H1 (cell line): ENCODE measurements around the gene LPAR2. TPM values are rescaled to one million over a fixed set of nuclear protein-coding genes. Genes with fewer than 3 reads are reported as not detected.

Experiments used
- CTCF ChIA-PET: fragments of 300-600 bp; sonication (Branson Sonifier 250); formaldehyde crosslinking; loops from one replicate; lab custom pipeline; 2021; ENCODE audit not compliant: partially characterized antibody; lab: Charles Lee
- POLR2A ChIA-PET: fragments of 300-600 bp; sonication (Branson Sonifier 250); formaldehyde crosslinking; loops from one replicate; lab custom pipeline; 2021; ENCODE audit warnings: inconsistent platforms; ENCODE audit not compliant: partially characterized antibody; lab: Charles Lee
- DNase-seq, 2 experiments: peaks; one replicate each; pipeline versions ENCODE4 v3.0.0 to v3.0.0-alpha.2; 2010 to 2022; ENCODE audit warnings: low spot score in 2 of 2, low read depth in 1 of 2, mixed read lengths in 1 of 2
- FAIRE-seq: peaks from 2 replicates; lab custom pipeline; 2011; peaks lifted over from hg19 to GRCh38; lab: Jason Lieb, UNC
- H2AFZ ChIP-seq: 2 replicates; pipeline ENCODE4 v1.8.1; 2012; ENCODE audit warnings: low read length, inconsistent platforms
- H2AK5ac ChIP-seq: 2 replicates; pipeline ENCODE4 v1.6.1; 2013; ENCODE audit warnings: low read depth, low read length
- H2BK120ac ChIP-seq: replicated peaks from 2 replicates; pipeline ENCODE3; 2013; ENCODE audit warnings: low read depth, low read length, inconsistent platforms
- H2BK12ac ChIP-seq: 2 replicates; pipeline ENCODE4 v1.6.1; 2013; ENCODE audit warnings: low read depth, low read length
- H2BK15ac ChIP-seq: 2 replicates; pipeline ENCODE4 v1.6.1; 2013; ENCODE audit warnings: low read length
- H2BK20ac ChIP-seq: 2 replicates; pipeline ENCODE4 v1.6.1; 2013; ENCODE audit warnings: low read length
- H2BK5ac ChIP-seq: 2 replicates; pipeline ENCODE4 v1.6.1; 2013; ENCODE audit warnings: low read depth, low read length
- H3K14ac ChIP-seq: 2 replicates; pipeline ENCODE4 v1.6.1; 2013; ENCODE audit warnings: inconsistent platforms; ENCODE audit not compliant: insufficient read length
- H3K18ac ChIP-seq: 2 replicates; pipeline ENCODE4 v1.6.1; 2013; ENCODE audit warnings: low read length; ENCODE audit errors: extremely low read depth
- H3K23ac ChIP-seq: 2 replicates; pipeline ENCODE4 v1.6.1; 2013; ENCODE audit warnings: inconsistent platforms; ENCODE audit not compliant: insufficient read length
- H3K23me2 ChIP-seq: 2 replicates; pipeline ENCODE4 v1.6.1; 2013; ENCODE audit warnings: low read depth, low read length
- H3K27ac ChIP-seq: 2 replicates; pipeline ENCODE4 v1.6.1; 2011; ENCODE audit warnings: low read depth, low read length, inconsistent platforms
- H3K27me3 ChIP-seq, 4 experiments: replicated peaks in 1 of 4; 1 replicate in 1 of 4; 2 replicates in 3 of 4; pipeline versions ENCODE4 v1.6.1 to v1.8.1; 2011 to 2013; ENCODE audit warnings: low read length in 3 of 4, mild to moderate bottlenecking in 3 of 4, inconsistent platforms in 2 of 4, mixed read lengths in 2 of 4, moderate library complexity in 1 of 4; ENCODE audit not compliant: control insufficient read depth in 3 of 4, insufficient read depth in 3 of 4; ENCODE audit errors: extremely low read depth in 1 of 4
- H3K36me3 ChIP-seq, 4 experiments: 2 replicates each; pipeline versions ENCODE4 v1.6.1 to v1.8.1; 2011 to 2013; ENCODE audit warnings: mild to moderate bottlenecking in 4 of 4, low read length in 3 of 4, moderate library complexity in 2 of 4, control low read depth in 1 of 4, inconsistent platforms in 1 of 4; ENCODE audit not compliant: insufficient read depth in 4 of 4, control insufficient read depth in 2 of 4
- H3K4ac ChIP-seq: replicated peaks from 2 replicates; pipeline ENCODE3; 2013; ENCODE audit warnings: low read length, low read depth, mixed read lengths, inconsistent platforms; ENCODE audit not compliant: insufficient read length
- H3K4me1 ChIP-seq, 4 experiments: replicated peaks in 1 of 4; 1 replicate in 1 of 4; 2 replicates in 3 of 4; pipeline versions ENCODE4 v1.6.1 to v1.8.1; 2011 to 2013; ENCODE audit warnings: low read length in 3 of 4, inconsistent platforms in 2 of 4, mixed read lengths in 1 of 4; ENCODE audit not compliant: insufficient read depth in 4 of 4, control insufficient read depth in 3 of 4
- H3K4me2 ChIP-seq, 2 experiments: 2 replicates each; pipeline versions ENCODE4 v1.6.1 to v1.8.1; 2011 to 2013; ENCODE audit warnings: low read depth in 2 of 2, low read length in 2 of 2, control low read depth in 1 of 2, inconsistent platforms in 1 of 2, mild to moderate bottlenecking in 1 of 2; ENCODE audit not compliant: insufficient read depth in 1 of 2
- H3K4me3 ChIP-seq, 4 experiments: fragments of 200-600, 300-600 bp in 1 of 4; sonication (generic), shearing (Covaris generic), sonication (Bioruptor Twin) in 1 of 4; 2 replicates each; pipeline versions ENCODE4 v1.5.1 to v1.8.1; 2011 to 2016; ENCODE audit warnings: low read length in 4 of 4, low read depth in 3 of 4, control low read depth in 2 of 4, inconsistent platforms in 2 of 4, mild to moderate bottlenecking in 2 of 4, mixed read lengths in 1 of 4, moderate library complexity in 1 of 4; ENCODE audit not compliant: insufficient read depth in 2 of 4; ENCODE audit errors: extremely low read depth in 1 of 4
- H3K56ac ChIP-seq: replicated peaks from 2 replicates; pipeline ENCODE3; 2013; ENCODE audit warnings: low read depth, mild to moderate bottlenecking, mixed read lengths, low read length, inconsistent platforms; ENCODE audit not compliant: insufficient read length
- H3K79me1 ChIP-seq: 2 replicates; pipeline ENCODE4 v1.6.1; 2013; ENCODE audit warnings: low read depth, low read length, control low read depth
- H3K79me2 ChIP-seq, 2 experiments: 2 replicates each; pipeline versions ENCODE4 v1.6.1 to v1.8.1; 2012 to 2013; ENCODE audit warnings: low read length in 2 of 2, mild to moderate bottlenecking in 2 of 2, inconsistent platforms in 1 of 2; ENCODE audit not compliant: insufficient read depth in 2 of 2, control insufficient read depth in 1 of 2
- H3K9ac ChIP-seq, 4 experiments: replicated peaks in 1 of 4; 1 replicate in 1 of 4; 2 replicates in 3 of 4; pipeline versions ENCODE4 v1.6.1 to v1.8.1; 2011 to 2013; ENCODE audit warnings: low read depth in 3 of 4, low read length in 3 of 4, control low read depth in 2 of 4, mild to moderate bottlenecking in 2 of 4, moderate library complexity in 2 of 4, inconsistent platforms in 1 of 4; ENCODE audit errors: extremely low read depth in 1 of 4
- H3K9me3 ChIP-seq, 2 experiments: 2 replicates each; pipeline versions ENCODE4 v1.6.1 to v1.8.1; 2012 to 2013; ENCODE audit warnings: mild to moderate bottlenecking in 2 of 2, moderate library complexity in 2 of 2, control low read depth in 1 of 2, inconsistent platforms in 1 of 2, low read depth in 1 of 2, low read length in 1 of 2, mixed read lengths in 1 of 2; ENCODE audit not compliant: insufficient read depth in 2 of 2
- H4K20me1 ChIP-seq, 2 experiments: replicated peaks in 1 of 2; 2 replicates each; pipeline versions ENCODE3 to v1.8.1; 2011 to 2013; ENCODE audit warnings: inconsistent platforms in 2 of 2, low read length in 2 of 2, mild to moderate bottlenecking in 1 of 2; ENCODE audit not compliant: insufficient read depth in 2 of 2, control insufficient read depth in 1 of 2
- H4K5ac ChIP-seq: 2 replicates; pipeline ENCODE4 v1.6.1; 2013; ENCODE audit warnings: low read length, low read depth, mixed read lengths, inconsistent platforms; ENCODE audit not compliant: insufficient read length
- H4K8ac ChIP-seq: 2 replicates; pipeline ENCODE4 v1.8.0; 2013; ENCODE audit warnings: mild to moderate bottlenecking, moderate library complexity, low read length, inconsistent platforms; ENCODE audit not compliant: insufficient read depth; ENCODE audit errors: extremely low read depth
- H4K91ac ChIP-seq: replicated peaks from 2 replicates; pipeline ENCODE3; 2013; ENCODE audit warnings: low read length, mixed read lengths, inconsistent platforms; ENCODE audit not compliant: insufficient read length
- HDAC2 ChIP-seq, 2 experiments: fragments of 300-600 bp in 1 of 2; sonication (generic) in 1 of 2; IDR thresholded peaks; 2 replicates each; pipeline ENCODE4 v1.6.1; 2011 to 2012; ENCODE audit warnings: low read depth in 2 of 2, low read length in 2 of 2, mild to moderate bottlenecking in 2 of 2, moderate library complexity in 2 of 2, borderline replicate concordance in 1 of 2, inconsistent platforms in 1 of 2
- RFX5 ChIP-seq: IDR thresholded peaks from 2 replicates; pipeline ENCODE4 v1.6.1; 2011; ENCODE audit warnings: low read depth, low read length, improper control_type of control experiment, borderline replicate concordance
- SRF ChIP-seq: IDR thresholded peaks from 2 replicates; pipeline ENCODE4 v1.6.1; 2011; ENCODE audit warnings: mild to moderate bottlenecking, low read depth, low read length, moderate library complexity
- YY1 ChIP-seq: IDR thresholded peaks from 2 replicates; pipeline ENCODE4 v1.6.1; 2011; ENCODE audit warnings: low read depth, mild to moderate bottlenecking, low read length
- ZNF274 ChIP-seq: IDR thresholded peaks from 2 replicates; pipeline ENCODE4 v1.7.0; 2012; ENCODE audit warnings: low read length, borderline replicate concordance; ENCODE audit errors: extremely low read depth
- WGBS, 2 experiments: shearing (Covaris generic) in 1 of 2; methylation state at CpG; one replicate each; pipeline versions ENCODE4 v1.1.6 to v1.1.7; 2013 to 2015; ENCODE audit warnings: low lambda C conversion rate in 2 of 2, mixed read lengths in 2 of 2, inconsistent platforms in 1 of 2, low coverage in 1 of 2, missing lambda C conversion rate in 1 of 2; ENCODE audit not compliant: insufficient replicate concordance in 2 of 2, insufficient coverage in 1 of 2, insufficient read length in 1 of 2; ENCODE audit errors: extremely low coverage in 1 of 2, missing lambda C conversion rate in 1 of 2; 5-methylcytosine and 5-hydroxymethylcytosine counted together
- polyA plus RNA-seq, 7 experiments: library from polyadenylated mRNA; depleted of rRNA in 3 of 7; stranded (reverse) in 5 of 7; unstranded in 2 of 7; fragments of >200 nt in 5 of 7; fragments of 200-250 nt in 2 of 7; gene quantifications; 1 replicate in 5 of 7; 2 replicates in 1 of 7; 4 replicates in 1 of 7; pipeline versions ENCODE4 v1.2.1 to v1.2.3, GENCODE V29; 2011 to 2013; ENCODE audit warnings: missing spikeins in 2 of 7, mixed read lengths in 2 of 7
- total RNA-seq: library from RNA; stranded (reverse); fragmentation: NEBNext Ultra II Directional; extraction: Animal tissue kit (Norgen Biotek cat#: 25700); gene quantifications from 2 replicates; pipeline ENCODE4 v1.2.1, GENCODE V29; 2021

Gene LPAR2
- total and polyA plus RNA-seq, 2 of the 8 experiments (the other 6 are each of a cell fraction or from before 2014, with no cell fraction given) = 47.6 to 70.2 TPM

GRCh38 chr19:19588546-19588945 is 39.5 kb downstream of the LPAR2 start:
- Histone ChIP-seq H3K79me2 (no peaks in the 10 kb centered on the region), H3K27me3 (no peaks in the 10 kb centered on the region), H3K9me3 (no peaks in the 10 kb centered on the region), H2AK5ac (no peak overlapping the region), H3K4ac (no peak overlapping the region), H3K23me2 (no peaks in the 10 kb centered on the region), H2BK120ac (no peak overlapping the region), H3K18ac (no peak overlapping the region), H2BK5ac (no peak overlapping the region), H2BK12ac (no peak overlapping the region), H3K36me3 (no peaks in the 10 kb centered on the region), H2BK15ac (no peak overlapping the region), H3K27ac (no peak overlapping the region), H3K56ac (no peak overlapping the region), H4K20me1 (no peaks in the 10 kb centered on the region), H4K8ac (no peak overlapping the region), H3K4me1 (peaks cover 5 to 12% (median 9%) of the 10 kb centered on the region in 4 experiments), H3K9ac (no peak overlapping the region), H3K14ac (no peak overlapping the region), H3K79me1 (no peaks in the 10 kb centered on the region), H2AFZ (no peak overlapping the region), H4K5ac (no peak overlapping the region), H3K23ac (no peak overlapping the region), H3K4me2 (no peak overlapping the region), H3K4me3 (no peak overlapping the region), H4K91ac (no peak overlapping the region), H2BK20ac (no peak overlapping the region)
- POLR2A ChIA-PET = interaction anchor here (0.8 kb wide), 1 partner anchor 76 kb away, joined by 3 read pairs; no protein-coding TSS in a partner anchor
- DNase-seq = no peak
- CTCF ChIA-PET = interaction anchor here (0.9 to 3.2 kb wide), 2 partner anchors 25 to 34 kb away, joined by 4 to 18 read pairs; no protein-coding TSS in a partner anchor
- 95% methylated on average over 2 of the region's 2 CpGs; no CpG with 5 or more reads in 1 of the 2 experiments for WGBS, 2 experiments
- FAIRE-seq = no peak
- no peak for TF ChIP-seq YY1
- TF ChIP-seq HDAC2 (IDR thresholded peaks at IDR 0.05; ENCODE audit: borderline replicate concordance in 1 of 2, low read depth in 2 of 2, low read length in 2 of 2) = no peak
- no peak for TF ChIP-seq SRF
- no peak for TF ChIP-seq RFX5
- TF ChIP-seq ZNF274 = no peak
